Mesothelial cell of epicardium (in vitro differentiated cells): Measurements from ENCODE around the gene LILRB5. TPM values are rescaled to one million over a fixed set of nuclear protein-coding genes. Genes with fewer than 3 reads are reported as not detected.

Source experiments
- DNase-seq, 2 experiments: peaks; one replicate each; pipeline ENCODE4 v3.0.0; 2021; ENCODE audit warnings: low spot score in 2 of 2; ENCODE audit not compliant: unreplicated experiment in 2 of 2
- H3K27ac Mint-ChIP-seq: 2 replicates; pipeline ENCODE4 v1.8.0; 2021; ENCODE audit warnings: mixed read lengths
- H3K27me3 Mint-ChIP-seq: 2 replicates; pipeline ENCODE4 v1.8.0; 2021; ENCODE audit warnings: low read depth, mixed read lengths
- H3K36me3 Mint-ChIP-seq: 2 replicates; pipeline ENCODE4 v1.8.0; 2021; ENCODE audit warnings: mixed read lengths
- H3K4me1 Mint-ChIP-seq: 2 replicates; pipeline ENCODE4 v1.8.0; 2021; ENCODE audit warnings: mixed read lengths
- H3K4me3 Mint-ChIP-seq: 2 replicates; pipeline ENCODE4 v1.8.0; 2021; ENCODE audit warnings: mild to moderate bottlenecking, moderate library complexity, mixed read lengths
- H3K9me3 Mint-ChIP-seq: 2 replicates; pipeline ENCODE4 v1.8.0; 2021; ENCODE audit warnings: mixed read lengths
- CTCF ChIP-seq: fragments of 200-600 bp; sonication (generic); IDR thresholded peaks from one replicate; pipeline ENCODE4 v1.5.0; 2021; ENCODE audit warnings: antibody characterized with exemption; ENCODE audit not compliant: unreplicated experiment
- total RNA-seq: library from RNA; stranded (reverse); gene quantifications from 3 replicates; pipeline ENCODE4 v1.2.1, GENCODE V29; 2021

Gene LILRB5
- not detected in 3 replicates for total RNA-seq

GRCh38 chr19:54257116-54257480, at the start of gene LILRB5:
Gene LILRB5 (minus strand): TSS chr19:54257273. CDS start chr19:54257193, 80 bp downstream.
- Mint-ChIP-seq H3K27me3 (peaks cover 45% of the 10 kb centered on the region), H3K27ac (no peak within 1 kb of the TSS), H3K9me3 (no peaks in the 10 kb centered on the region), H3K4me1 (no peaks in the 10 kb centered on the region), H3K4me3 (no peak within 1 kb of the TSS), H3K36me3 (no peaks in the 10 kb centered on the region)
- no peak for DNase-seq
- TF ChIP-seq CTCF, result no peak

- DNase-seq, result no peak
- Mint-ChIP-seq H3K27ac (no peak overlapping the region), H3K4me1 (no peaks in the 10 kb centered on the region), H3K27me3 (peaks cover 18% of the 10 kb centered on the region), H3K36me3 (no peaks in the 10 kb centered on the region), H3K9me3 (peaks cover 13% of the 10 kb centered on the region), H3K4me3 (no peak overlapping the region)
- TF ChIP-seq CTCF, result no peak
These were observed 48.1 kb upstream of the LILRB5 start for GRCh38 chr19:54305141-54305540.

- H3K9me3 Mint-ChIP-seq, result peaks cover 13% of the 10 kb centered on the region
- H3K4me1 Mint-ChIP-seq, result no peaks in the 10 kb centered on the region
- H3K36me3 Mint-ChIP-seq, result no peaks in the 10 kb centered on the region
- no peak overlapping the region for H3K27ac Mint-ChIP-seq
- DNase-seq, result no peak
- no peak for TF ChIP-seq CTCF
- peaks cover 31% of the 10 kb centered on the region for H3K27me3 Mint-ChIP-seq
- H3K4me3 Mint-ChIP-seq, result no peak overlapping the region
These were observed 45.2 kb upstream of the LILRB5 start for GRCh38 chr19:54302257-54302656.

- H3K4me1 Mint-ChIP-seq, result no peaks in the 10 kb centered on the region
- H3K36me3 Mint-ChIP-seq, result no peaks in the 10 kb centered on the region
- no peak for TF ChIP-seq CTCF
- peaks cover 4% of the 10 kb centered on the region for H3K9me3 Mint-ChIP-seq
- no peak overlapping the region for H3K27ac Mint-ChIP-seq
- no peak for DNase-seq
- H3K4me3 Mint-ChIP-seq, result no peak overlapping the region
- peaks cover 31% of the 10 kb centered on the region for H3K27me3 Mint-ChIP-seq
These were observed 42.4 kb upstream of the LILRB5 start for GRCh38 chr19:54299515-54299914.

GRCh38 chr19:54299126-54299498, 42.0 kb upstream of the LILRB5 start:
- no peak for TF ChIP-seq CTCF
- no peaks in the 10 kb centered on the region for H3K4me1 Mint-ChIP-seq
- H3K27me3 Mint-ChIP-seq, result peaks cover 35% of the 10 kb centered on the region
- no peak overlapping the region for H3K4me3 Mint-ChIP-seq
- H3K9me3 Mint-ChIP-seq, result peaks cover 4% of the 10 kb centered on the region
- H3K27ac Mint-ChIP-seq, result no peak overlapping the region
- H3K36me3 Mint-ChIP-seq, result no peaks in the 10 kb centered on the region
- no peak for DNase-seq
